K562 (cell line): ENCODE results near the gene MEF2D.

Experiments used
- CEBPB ChIP-seq: fragments of 450-650 bp; IDR thresholded peaks from 2 replicates; pipeline ENCODE4 v1.6.1; 2016; ENCODE audit warnings: missing genetic modification characterization, missing compliant biosample characterization
- CREBBP ChIP-seq: IDR thresholded peaks from one replicate; pipeline ENCODE4 v1.6.1; 2012; ENCODE audit warnings: low read depth, mild to moderate bottlenecking, control low read depth, inconsistent platforms, low read length
- CTCF ChIP-seq, 3 experiments: IDR thresholded peaks in 2 of 3; conservative IDR thresholded peaks in 1 of 3; 2 replicates each; pipeline ENCODE4 v1.5.1; 2011 to 2012; ENCODE audit warnings: low read length in 3 of 3, mild to moderate bottlenecking in 3 of 3, control low read depth in 2 of 3, improper control_type of control experiment in 1 of 3, inconsistent platforms in 1 of 3, low read depth in 1 of 3, mixed read lengths in 1 of 3, moderate library complexity in 1 of 3; ENCODE audit not compliant: insufficient read depth in 2 of 3
- EGR1 ChIP-seq: fragments of 450-650 bp; conservative IDR thresholded peaks from 2 replicates; pipeline ENCODE4 v1.6.1; 2017; ENCODE audit warnings: mild to moderate bottlenecking
- EZH2 ChIP-seq: IDR thresholded peaks from 2 replicates; pipeline ENCODE4 v1.6.1; 2012; ENCODE audit warnings: low read depth, mild to moderate bottlenecking, inconsistent platforms, low read length, borderline replicate concordance
- ILF3 ChIP-seq: fragments of 450-650 bp; IDR thresholded peaks from 2 replicates; pipeline ENCODE4 v1.6.1; 2018; ENCODE audit warnings: antibody characterized with exemption, mild to moderate bottlenecking, moderate library complexity, borderline replicate concordance
- MAX ChIP-seq: sonication (generic); formaldehyde crosslinking; IDR thresholded peaks from 2 replicates; pipeline ENCODE4 v1.9.0; 2022; ENCODE audit warnings: mild to moderate bottlenecking, missing genetic modification reagents
- POLR2A ChIP-seq: fragments of 450-650 bp; conservative IDR thresholded peaks from 2 replicates; pipeline ENCODE4 v1.6.1; 2016
- RBM22 ChIP-seq: fragments of 200-400 bp; formaldehyde crosslinking; IDR thresholded peaks from 2 replicates; pipeline ENCODE4 v1.6.1; 2018; ENCODE audit warnings: low read length, low read depth; ENCODE audit not compliant: poor library complexity, severe bottlenecking
- SMARCC2 ChIP-seq: fragments of 450-650 bp; IDR thresholded peaks from 2 replicates; pipeline ENCODE4 v1.6.1; 2017; ENCODE audit warnings: antibody characterized with exemption, moderate library complexity, mild to moderate bottlenecking, low read depth
- ZNF407 ChIP-seq: fragments of 450-650 bp; IDR thresholded peaks from 2 replicates; pipeline ENCODE4 v1.6.1; 2016; ENCODE audit warnings: low read depth

- TF ChIP-seq RBM22 (no peak), ILF3 (no peak), EZH2 (no peak), CREBBP (no peak), SMARCC2 (no peak), CTCF (IDR thresholded peaks at IDR 0.05 in 2 of 3, conservative IDR thresholded peaks at IDR 0.05 in 1 of 3; ENCODE audit: insufficient read depth in 2 of 3, low read depth in 1 of 3, low read length in 3 of 3) (no peak), EGR1 (no peak), MAX (CRISPR knock-in tag) (no peak), ZNF407 (no peak), POLR2A (no peak), CEBPB (tag) (no peak)
Observed at GRCh38 chr1:156509424-156510034, 9.0 kb upstream of the MEF2D start.
